Uterus (tissue), 4 donors: ENCODE data around the gene AGBL1. TPM values are rescaled to one million over a fixed set of nuclear protein-coding genes. Genes with fewer than 3 reads are reported as not detected.

Source experiments
- DNase-seq, 2 donors: peaks; one replicate each; pipeline ENCODE4 v3.0.0-alpha.2; 2019 to 2020
- H3K27ac ChIP-seq, 2 donors: fragments of 200-600 bp; sonication (generic); 1 replicate in 1 of 2; 2 replicates in 1 of 2; pipeline ENCODE4 v1.5.1; 2016 to 2018
- H3K27me3 ChIP-seq, 2 donors: fragments of 200-600 bp; sonication (generic); one replicate each; pipeline ENCODE4 v1.5.1; 2018 to 2019; ENCODE audit warnings: control low read depth in 1 of 2
- H3K36me3 ChIP-seq, 2 donors: fragments of 200-600 bp; sonication (generic); one replicate each; pipeline ENCODE4 v1.5.1; 2019; ENCODE audit warnings: control low read depth in 1 of 2
- H3K4me1 ChIP-seq, 2 donors: fragments of 200-600 bp; sonication (generic); one replicate each; pipeline ENCODE4 v1.5.1; 2018 to 2019; ENCODE audit warnings: control low read depth in 1 of 2
- H3K4me3 ChIP-seq, 2 donors: fragments of 200-600 bp; sonication (generic); 1 replicate in 1 of 2; 2 replicates in 1 of 2; pipeline ENCODE4 v1.5.1; 2018 to 2019; ENCODE audit warnings: mild to moderate bottlenecking in 1 of 2
- H3K9me3 ChIP-seq, 2 donors: fragments of 200-600 bp; sonication (generic); one replicate each; pipeline ENCODE4 v1.5.1; 2019; ENCODE audit warnings: control low read depth in 1 of 2
- CTCF ChIP-seq, 4 experiments: fragments of 200-600 bp in 2 of 4; fragments of 450-650 bp in 2 of 4; sonication (generic) in 2 of 4; IDR thresholded peaks; one replicate each; pipeline ENCODE4 v1.5.1; 2016 to 2019; ENCODE audit warnings: antibody characterized with exemption in 4 of 4, mild to moderate bottlenecking in 2 of 4, moderate library complexity in 1 of 4
- POLR2A ChIP-seq, 2 donors: fragments of 450-650 bp; IDR thresholded peaks; one replicate each; pipeline ENCODE4 v1.6.1; 2016; ENCODE audit warnings: antibody characterized with exemption in 2 of 2, mild to moderate bottlenecking in 1 of 2, moderate library complexity in 1 of 2
- intact Hi-C: fragments of 100-400 bp; cut with DNase I; formaldehyde crosslinking; loops from one replicate; pipeline ENCODE4 v1.15.1; 2023; ENCODE audit warnings: low total_unique reads
- total RNA-seq, 4 donors: library from RNA; depleted of rRNA in 3 of 4; stranded (reverse); fragments of >200 nt in 3 of 4; gene quantifications; one replicate each; pipeline versions ENCODE4 v1.1.0 to v1.2.4, GENCODE V29; 2014 to 2023
- donor health status: DM: yes; HTN: yes; CAD: no.

AGBL1 gene
- total RNA-seq, 4 donors from 2014 or later: 0.07 TPM; not detected in 3

- Histone ChIP-seq H3K27me3 (no peaks in the 10 kb centered on the region), H3K4me1 (no peaks in the 10 kb centered on the region), H3K27ac (no peak overlapping the region), H3K36me3 (no peaks in the 10 kb centered on the region), H3K4me3 (no peak overlapping the region), H3K9me3 (no peaks in the 10 kb centered on the region)
- TF ChIP-seq POLR2A (IDR thresholded peaks at IDR 0.05) (no peak), CTCF (IDR thresholded peaks at IDR 0.05) (no peak)
- intact Hi-C loops: no loop called here
- DNase-seq: no peak
These were observed 198.9 kb downstream of the AGBL1 start for GRCh38 chr15:86278586-86278985.

DNA sequence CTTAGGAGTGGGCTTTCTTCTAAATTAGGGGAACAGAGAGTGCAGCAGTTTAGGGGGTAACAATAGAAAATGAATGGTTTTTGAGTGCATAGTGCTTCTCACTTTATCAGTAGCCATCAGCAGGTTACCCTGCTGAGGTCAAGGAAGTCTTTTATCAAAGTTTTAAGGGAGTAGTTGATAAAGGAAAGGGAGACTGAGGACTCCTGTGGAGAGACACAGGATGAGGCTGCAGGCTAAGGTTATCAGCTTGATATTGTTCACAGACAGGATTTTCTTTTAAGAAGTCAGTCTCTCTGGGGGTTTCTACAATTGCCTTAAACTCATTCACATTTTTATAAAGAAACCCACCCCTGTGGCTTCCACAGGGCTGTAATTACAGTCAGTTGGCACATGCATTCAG is 205.0 kb downstream of the AGBL1 start:
- H3K4me1 ChIP-seq: no peaks in the 10 kb centered on the region
- H3K27me3 ChIP-seq: no peaks in the 10 kb centered on the region
- TF ChIP-seq POLR2A (IDR thresholded peaks at IDR 0.05) (no peak), CTCF (IDR thresholded peaks at IDR 0.05) (no peak)
- intact Hi-C loops: no loop called here
- H3K4me3 ChIP-seq: no peak overlapping the region
- no peak overlapping the region for H3K27ac ChIP-seq
- no peak for DNase-seq
- H3K9me3 ChIP-seq: no peaks in the 10 kb centered on the region
- no peaks in the 10 kb centered on the region for H3K36me3 ChIP-seq

DNA sequence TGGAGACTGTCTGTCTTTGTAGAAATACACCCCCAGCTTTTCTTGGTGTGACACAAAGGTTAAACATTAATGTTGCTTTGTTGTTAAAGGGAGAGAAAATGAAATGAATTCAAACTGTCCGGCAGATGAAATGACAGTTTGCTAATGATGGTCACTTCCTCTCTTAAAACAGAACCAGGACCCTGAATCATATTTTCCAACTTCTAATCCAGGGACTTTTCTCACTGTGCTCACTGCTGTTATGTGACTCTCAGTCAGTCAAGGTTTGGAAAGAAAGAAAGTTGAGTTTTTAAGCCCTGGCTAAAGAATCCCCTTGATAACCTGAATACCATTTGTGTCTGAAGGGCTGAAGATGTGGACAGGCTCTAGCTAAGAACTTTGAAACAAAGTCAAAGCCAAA is 215.8 kb downstream of the AGBL1 start:
- no peaks in the 10 kb centered on the region for H3K4me1 ChIP-seq
- no peak overlapping the region for H3K27ac ChIP-seq
- DNase-seq: no peak
- intact Hi-C loops: no loop called here
- no peaks in the 10 kb centered on the region for H3K9me3 ChIP-seq
- H3K36me3 ChIP-seq: no peaks in the 10 kb centered on the region
- H3K27me3 ChIP-seq: no peaks in the 10 kb centered on the region
- TF ChIP-seq POLR2A (IDR thresholded peaks at IDR 0.05): no peak
- no peak for TF ChIP-seq CTCF (IDR thresholded peaks at IDR 0.05)
- H3K4me3 ChIP-seq: no peak overlapping the region

DNA sequence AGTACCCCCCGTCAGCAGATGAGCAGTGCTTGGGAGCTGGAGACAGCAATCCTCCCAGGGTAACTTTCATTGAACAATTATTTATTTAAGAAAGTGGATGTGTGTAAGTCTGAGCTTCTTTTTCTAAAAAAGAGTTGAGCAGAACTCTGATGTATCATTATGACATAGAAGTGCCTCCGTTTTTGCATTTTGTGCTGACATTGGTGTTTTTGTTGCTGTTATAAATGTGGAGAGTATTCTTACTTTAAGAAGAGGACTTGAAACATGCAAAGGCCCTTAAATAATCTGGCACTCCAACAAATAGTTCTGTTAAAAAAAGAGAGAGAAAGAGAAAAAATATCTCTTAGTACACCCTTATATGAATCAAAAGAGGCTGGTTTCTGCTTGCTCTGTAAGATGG is 217.1 kb downstream of the AGBL1 start:
- no peaks in the 10 kb centered on the region for H3K4me1 ChIP-seq
- no peak for DNase-seq
- TF ChIP-seq CTCF (IDR thresholded peaks at IDR 0.05) (no peak), POLR2A (IDR thresholded peaks at IDR 0.05) (no peak)
- intact Hi-C loops: no loop called here
- H3K36me3 ChIP-seq: no peaks in the 10 kb centered on the region
- no peak overlapping the region for H3K4me3 ChIP-seq
- no peaks in the 10 kb centered on the region for H3K9me3 ChIP-seq
- H3K27ac ChIP-seq: no peak overlapping the region
- H3K27me3 ChIP-seq: no peaks in the 10 kb centered on the region

GRCh38 chr15:86300390-86301125 is 220.9 kb downstream of the AGBL1 start:
- no peak overlapping the region for H3K4me3 ChIP-seq
- H3K27me3 ChIP-seq: no peaks in the 10 kb centered on the region
- no peak for DNase-seq
- TF ChIP-seq CTCF (IDR thresholded peaks at IDR 0.05) (no peak), POLR2A (IDR thresholded peaks at IDR 0.05) (no peak)
- H3K4me1 ChIP-seq: no peaks in the 10 kb centered on the region
- H3K9me3 ChIP-seq: no peaks in the 10 kb centered on the region
- intact Hi-C loops: no loop called here
- H3K36me3 ChIP-seq: no peaks in the 10 kb centered on the region
- no peak overlapping the region for H3K27ac ChIP-seq
